Ramos (cell line): ENCODE data around the gene MOGAT3.

Experiments used
- in situ Hi-C: fragments of 300-500 bp; cut with MboI; formaldehyde crosslinking; loops from one replicate; pipeline ENCODE4 v1.14.3; 2022; ENCODE audit warnings: low sequenced_read_pairs; ENCODE audit not compliant: unreplicated experiment

MOGAT3 gene

DNA sequence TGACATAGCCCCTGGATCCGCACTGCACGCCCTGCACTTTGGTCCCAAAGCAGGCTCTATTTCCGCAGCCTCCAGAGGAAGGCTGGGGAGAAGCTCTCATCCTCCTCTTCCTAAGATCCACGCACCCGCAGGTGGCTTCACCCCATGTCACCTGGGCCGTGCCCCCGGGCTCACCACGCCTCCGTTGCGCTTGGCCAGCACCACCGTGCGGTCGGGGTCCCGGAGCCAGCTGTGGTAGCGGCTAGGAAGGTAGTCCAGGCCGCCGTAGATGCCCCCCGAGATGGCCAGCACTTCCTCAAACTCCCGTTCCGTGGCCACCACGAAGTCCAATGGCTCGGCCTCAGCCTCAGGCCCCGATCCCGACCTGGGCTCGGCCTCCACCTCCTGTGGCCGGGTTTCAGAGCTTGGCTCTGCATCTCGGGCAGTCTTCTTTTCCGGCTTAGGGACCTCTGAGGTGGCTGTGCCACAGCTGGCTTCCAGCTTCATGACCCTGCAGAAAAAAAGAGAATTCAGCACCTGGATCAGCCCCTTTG, 26.4 kb downstream of the MOGAT3 start:
- in situ Hi-C loops, result no loop called here

- in situ Hi-C loops, result no loop called here
Observed at GRCh38 chr7:101173752-101174244, 27.0 kb downstream of the MOGAT3 start.

DNA sequence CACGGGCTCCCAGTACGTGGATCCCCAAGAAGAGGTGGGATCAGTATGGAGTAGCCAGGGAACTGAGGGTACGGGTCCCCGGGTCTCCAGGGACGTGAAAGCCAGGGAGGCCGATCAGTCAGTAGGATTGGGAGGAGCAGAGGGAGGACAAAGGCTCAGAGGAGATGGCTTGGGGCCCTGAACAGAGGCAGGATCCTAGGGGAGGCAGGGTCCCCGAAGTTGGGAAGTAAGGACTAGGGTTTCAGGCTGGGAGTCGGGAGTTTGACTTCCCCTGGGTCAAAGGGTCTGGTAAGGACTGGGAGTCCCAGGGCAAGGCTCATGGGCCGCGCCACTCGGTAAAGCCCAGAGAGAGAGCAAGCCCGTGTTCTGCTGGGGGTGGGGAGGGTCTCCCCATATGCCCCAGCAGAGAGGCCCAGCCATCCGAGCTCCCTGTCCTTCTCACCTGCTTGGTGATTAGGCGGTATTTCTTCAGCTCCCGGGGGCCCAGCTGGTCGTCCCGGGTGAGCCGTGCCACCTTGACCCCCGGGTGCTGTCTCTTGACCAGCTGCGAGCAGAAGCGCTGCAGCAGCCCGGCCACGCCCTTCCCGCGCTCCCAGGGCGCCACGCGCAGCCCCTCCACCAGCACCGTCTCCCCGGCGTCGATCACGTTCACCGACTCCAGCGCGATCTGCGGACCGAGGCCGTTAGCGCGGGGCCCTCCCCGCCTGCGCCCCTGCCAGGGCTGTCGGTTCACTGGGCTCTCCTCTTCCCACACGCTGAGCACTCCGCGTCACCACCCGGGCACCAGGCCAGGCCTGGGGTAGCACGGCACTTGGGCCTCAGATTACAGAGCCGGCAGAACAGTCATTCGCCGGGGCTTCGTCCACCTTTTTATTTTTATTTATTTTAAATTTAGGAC, 27.7 kb downstream of the MOGAT3 start:
- in situ Hi-C loops, result no loop called here

DNA sequence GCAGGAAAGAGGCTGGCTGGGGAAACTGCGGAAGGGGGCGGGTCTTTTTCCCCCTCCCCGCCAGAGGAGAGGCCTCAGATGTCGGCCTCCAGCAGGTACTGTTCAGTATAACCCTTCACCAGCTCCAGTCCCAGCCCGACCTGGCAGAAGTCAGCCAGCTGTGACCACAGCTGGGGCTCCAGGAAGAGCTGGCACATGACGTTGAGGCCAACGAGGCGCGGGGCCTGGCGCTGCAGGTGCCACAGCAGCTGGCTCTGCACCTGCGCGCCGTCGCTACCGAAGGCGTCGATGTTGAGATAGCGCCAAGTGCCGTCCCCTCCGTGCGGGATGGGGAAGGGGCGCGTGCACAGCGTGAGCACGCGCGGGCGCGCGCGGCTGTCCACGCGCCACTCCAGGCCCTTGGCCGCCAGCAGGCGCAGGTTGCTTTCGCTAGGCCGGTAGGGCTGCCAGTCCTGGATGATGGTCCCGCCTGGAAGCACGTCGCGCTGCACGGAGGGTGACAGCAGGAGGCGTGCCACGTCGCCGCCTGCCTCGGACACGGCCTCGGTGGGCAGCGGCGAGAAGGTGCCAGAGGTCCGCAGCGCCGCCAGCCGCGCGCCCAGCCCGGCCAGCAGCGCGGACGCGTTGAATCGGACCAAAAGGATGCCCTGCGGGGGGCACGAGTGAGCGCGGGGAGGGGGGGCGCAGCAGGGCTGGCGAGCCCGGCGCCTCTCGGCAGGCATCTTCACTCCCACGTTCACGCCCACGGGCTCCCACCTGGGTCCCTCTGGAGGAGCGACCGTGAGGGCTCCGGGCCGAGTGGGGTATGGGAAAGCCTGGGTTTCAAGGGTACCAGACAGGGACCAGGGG, 28.6 kb downstream of the MOGAT3 start:
- in situ Hi-C loops, result no loop called here

DNA sequence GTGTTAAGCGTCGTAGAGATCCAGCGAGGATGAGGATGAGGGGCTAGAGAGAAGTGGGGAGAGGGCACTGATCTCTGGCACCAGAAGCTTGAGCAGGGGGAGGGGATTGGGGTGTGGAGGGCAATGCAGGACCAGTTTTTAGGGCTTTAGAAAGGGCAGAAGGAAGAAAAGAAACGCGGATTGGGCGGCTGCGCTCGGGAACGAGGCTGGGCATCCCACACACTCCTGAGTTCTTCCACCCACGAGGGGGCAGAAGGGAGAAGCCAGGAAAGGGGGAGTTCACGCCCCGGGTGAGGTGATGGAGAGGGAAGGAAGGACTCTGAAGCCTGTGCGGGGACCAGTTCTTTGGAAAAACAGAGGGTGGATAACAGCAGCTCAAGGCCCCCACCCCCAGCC, 29.4 kb downstream of the MOGAT3 start:
- in situ Hi-C loops, result no loop called here

DNA sequence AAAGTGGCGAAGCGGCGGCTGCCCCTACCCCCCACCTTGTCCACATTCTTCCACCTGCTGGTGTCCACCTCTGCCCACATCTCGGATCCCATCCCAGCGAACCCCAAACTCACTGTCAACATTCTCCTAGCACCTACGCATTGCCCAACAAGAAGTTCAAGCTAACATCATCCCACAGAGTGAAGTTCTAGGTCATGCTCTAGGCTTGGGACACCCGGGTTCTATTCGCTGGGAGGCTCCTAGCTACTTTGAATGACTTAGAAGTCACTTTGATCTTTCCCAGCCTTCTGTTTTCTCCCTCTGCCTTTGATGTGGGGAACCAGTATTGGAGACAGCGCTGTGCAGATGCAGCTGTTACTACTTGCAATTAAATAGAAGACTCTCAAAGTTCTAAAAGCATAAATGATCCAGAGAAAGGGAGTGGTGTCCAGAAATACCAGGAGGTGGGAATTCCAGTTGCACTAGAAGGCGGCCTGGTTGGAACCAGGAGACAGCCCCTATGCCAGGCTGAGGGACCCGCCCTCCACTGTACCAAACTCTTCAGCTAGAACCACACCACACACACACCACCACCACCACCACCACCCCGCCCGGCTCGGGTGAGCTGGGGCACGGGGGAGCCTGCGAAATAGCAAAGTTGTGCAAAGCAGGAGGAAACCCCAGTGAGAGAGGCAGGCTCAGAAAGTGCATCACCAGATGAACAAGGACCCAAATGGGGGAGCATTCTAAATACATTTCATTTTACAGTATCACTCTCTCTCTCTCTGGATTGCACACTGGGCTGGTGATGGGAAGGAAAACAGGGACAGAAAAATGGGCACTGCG, 30.0 kb downstream of the MOGAT3 start:
- in situ Hi-C loops, result no loop called here

DNA sequence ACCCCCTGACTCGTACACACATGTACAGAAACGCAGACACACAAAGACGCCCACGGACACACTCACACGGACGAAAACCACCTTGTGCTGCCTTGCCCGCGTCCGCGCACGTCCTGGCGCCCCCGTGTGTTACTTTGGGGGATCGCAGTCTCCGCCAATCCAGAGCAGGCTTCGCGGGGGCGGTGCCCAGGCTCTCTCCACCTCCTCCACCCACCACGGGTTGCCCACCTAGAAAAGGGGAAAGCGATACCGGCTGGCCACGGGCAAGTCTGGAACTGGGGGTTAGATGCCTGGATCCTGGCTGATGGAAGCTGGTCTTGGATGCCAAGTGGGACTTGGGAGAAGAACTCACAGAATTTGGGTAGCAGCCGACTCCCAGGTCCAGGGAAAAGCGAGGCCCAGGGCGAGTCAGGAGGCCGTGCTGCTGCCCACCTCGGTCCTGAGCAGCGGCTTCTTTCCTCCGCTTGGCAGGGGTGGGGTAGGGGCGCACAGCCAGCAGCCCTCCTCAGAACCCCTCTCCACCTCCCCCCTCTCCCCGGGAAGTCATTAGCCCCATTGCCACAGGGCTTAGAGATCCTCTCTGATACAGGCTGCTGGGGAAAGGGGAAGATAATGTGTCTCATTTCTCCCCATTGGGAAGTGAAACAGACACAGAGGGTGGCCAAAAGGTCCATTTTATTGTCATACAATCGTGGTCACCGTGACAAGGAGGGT, 30.8 kb downstream of the MOGAT3 start:
- in situ Hi-C loops, result no loop called here

DNA sequence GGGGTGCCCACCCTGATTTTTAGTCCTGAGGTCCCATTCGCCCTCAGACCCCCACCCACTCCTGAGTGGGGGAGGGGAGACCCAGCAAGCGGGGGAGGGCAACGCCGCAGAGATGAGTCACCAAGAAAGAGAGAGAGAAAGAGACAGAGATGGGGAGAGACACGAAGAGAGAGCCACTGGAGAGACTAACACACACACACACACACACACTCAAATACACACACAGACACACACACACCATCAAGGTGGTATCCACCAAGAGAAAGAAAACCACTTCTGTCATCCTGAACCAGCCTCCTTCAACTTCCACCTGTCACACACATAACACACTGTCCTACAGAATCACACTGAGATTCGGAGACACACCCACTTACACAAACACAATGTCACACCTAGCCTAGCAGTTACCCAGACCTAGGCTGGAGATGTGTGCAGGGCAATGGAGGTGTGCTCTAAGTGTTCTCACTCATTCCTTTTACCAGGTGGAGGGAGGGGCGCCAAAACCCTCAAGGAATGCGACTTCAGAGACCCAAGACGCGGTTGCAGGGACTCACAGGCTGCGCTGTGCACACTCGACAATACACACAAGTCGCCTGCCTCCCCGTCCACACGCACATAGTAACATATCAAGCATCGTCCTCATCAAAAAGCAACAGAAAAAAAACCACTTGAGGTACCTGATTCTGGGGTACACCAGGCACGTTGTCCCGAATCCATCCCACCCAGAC, 31.6 kb downstream of the MOGAT3 start:
- in situ Hi-C loops, result no loop called here

DNA sequence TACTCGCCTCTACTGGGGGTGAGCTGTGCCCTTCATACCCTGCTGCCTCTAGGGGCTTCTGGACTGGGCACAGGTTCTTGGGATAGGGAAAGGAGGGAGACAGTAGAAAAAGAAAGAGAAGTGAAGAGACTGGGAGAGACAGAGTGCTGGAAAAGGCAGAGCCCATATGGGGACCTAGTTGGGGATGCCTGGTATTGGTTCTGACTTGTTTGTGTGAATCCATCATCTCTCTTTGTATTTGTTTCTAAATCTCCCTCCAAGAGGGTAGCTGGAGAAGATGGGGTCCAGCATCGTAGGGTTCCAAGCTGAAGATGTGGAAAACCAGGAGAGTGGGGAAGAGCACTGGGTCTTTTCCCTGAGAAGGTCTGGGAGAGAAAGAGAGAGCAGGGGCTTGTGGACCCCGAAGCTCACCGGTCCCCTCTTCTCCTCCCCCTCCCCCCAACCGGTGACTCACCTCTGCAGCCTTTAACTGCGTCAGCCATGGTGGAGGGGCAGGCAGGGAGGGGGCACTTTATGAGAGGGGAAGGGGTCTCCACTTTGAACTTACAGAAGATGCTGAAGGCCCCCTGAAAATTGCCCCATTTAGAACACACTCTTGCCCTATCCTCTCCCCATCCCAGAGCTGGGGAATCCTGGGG, 32.3 kb downstream of the MOGAT3 start:
- in situ Hi-C loops, result no loop called here

DNA sequence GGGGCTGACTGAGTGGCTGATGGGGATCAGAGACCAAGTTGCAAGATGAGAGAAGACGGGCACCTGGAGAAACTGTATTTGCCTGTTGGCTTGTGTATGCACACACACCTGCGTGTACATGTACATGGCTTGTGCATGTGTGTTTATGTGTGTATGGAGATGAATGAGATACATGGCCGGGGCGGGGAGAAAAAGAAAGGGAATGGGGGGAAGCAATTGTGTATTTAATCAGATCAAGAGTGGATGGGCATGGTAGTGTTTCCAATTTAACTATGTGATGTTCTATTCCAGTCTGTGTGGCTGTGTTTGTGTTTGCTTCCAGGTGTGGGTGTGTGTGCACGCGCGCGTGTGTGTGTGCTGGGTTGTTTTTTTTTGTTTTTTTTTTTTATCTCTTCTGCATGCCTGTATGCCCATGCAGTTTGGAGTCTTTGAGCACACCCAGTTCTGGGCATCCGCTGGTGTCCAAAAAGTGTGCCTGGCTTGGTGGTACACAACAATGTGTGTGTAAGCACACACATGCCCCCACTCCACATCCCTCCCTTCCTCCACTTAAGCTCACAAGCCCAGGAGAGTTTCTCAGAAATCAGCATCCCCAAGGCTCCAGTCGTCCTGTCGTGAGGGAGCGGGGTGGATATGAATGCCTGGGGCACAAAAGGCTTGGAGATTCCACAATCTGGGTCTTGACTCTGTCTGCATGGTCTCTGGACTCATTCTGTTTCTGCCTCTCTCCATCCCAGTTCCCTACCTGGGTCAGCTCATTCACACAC, 33.0 kb downstream of the MOGAT3 start:
- in situ Hi-C loops, result no loop called here

DNA sequence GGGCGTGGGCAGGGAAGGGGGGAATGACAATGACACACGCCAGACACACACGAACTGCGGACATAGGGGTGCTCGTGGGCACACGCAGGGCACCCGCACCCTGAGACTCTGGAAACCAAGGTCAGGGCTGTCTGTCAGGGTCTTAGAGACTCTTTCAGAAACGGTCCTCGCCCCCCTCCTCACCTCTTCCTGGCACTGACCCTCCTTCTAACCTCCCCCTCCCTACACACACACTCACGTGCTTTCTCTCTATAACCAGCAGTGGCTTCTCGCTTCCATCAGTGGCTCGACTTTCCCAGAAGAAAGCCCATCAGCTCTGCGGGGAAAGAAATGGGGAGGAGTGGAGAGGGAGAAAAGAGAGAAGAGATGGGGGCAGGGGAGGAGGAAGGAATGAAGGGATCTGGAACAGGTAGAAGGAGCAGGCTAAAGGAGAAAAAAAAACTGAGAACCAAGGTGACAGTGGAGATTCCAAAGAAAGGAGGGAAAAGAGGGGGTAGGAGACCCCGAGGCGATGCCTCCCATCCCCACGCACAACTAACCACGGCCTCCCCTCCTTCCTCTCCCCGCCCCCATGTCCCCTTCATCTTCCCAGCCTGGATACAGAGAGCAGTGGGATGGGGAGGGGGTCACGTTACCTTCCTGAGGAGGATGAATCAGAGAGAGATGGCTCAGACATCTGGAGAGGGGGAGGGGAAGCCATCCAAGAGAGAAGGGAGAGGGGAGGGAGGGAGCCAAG, 33.8 kb downstream of the MOGAT3 start:
- in situ Hi-C loops, result no loop called here

DNA sequence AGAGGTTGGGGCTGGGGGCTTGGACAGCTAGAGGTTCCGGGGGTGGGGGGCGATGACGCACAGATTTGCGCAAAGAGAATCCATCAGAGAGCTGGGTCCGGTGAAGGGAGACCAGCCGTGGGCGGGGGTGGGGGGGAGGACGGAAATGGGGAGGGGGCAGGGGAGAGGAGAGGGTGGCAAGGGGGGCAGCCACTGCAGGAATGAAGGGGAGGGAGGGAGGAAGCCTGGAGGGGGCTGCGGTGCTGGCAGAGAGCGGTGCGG, 34.3 kb downstream of the MOGAT3 start:
- in situ Hi-C loops, result no loop called here

- in situ Hi-C loops, result no loop called here
Observed at GRCh38 chr7:101165958-101166647, 34.7 kb downstream of the MOGAT3 start.

GRCh38 chr7:101165075-101165957, 35.5 kb downstream of the MOGAT3 start, which contains the start of gene VGF:
VGF (minus strand) TSS chr7:101165569; CDS start chr7:101164843, 726 bp downstream.
- in situ Hi-C loops, result no loop called here

- in situ Hi-C loops, result no loop called here
Observed at GRCh38 chr7:101164071-101164840, 36.6 kb downstream of the MOGAT3 start.
